AG04450 (cell line): ENCODE data around the gene NPAS1. TPM values are rescaled to one million over a fixed set of nuclear protein-coding genes. Genes with fewer than 3 reads are reported as not detected.

Source experiments
- polyA plus RNA-seq: library from polyadenylated mRNA; depleted of rRNA; stranded (reverse); fragments of >200 nt; gene quantifications from 2 replicates; pipeline ENCODE4 v1.2.3, GENCODE V29; 2011; rRNA removed

NPAS1 gene
- polyA plus RNA-seq, 1 experiment, result 0.30 TPM

Other genes starting within 250 kb of the NPAS1 start
- gene SLC1A5, start 231.2 kb upstream of the NPAS1 start, polyA plus RNA-seq, result 314 and 342 TPM in 2 replicates
- gene AP2S1, start 169.0 kb upstream of the NPAS1 start, polyA plus RNA-seq, result 148 and 162 TPM in 2 replicates
- gene ARHGAP35, start 158.8 kb upstream of the NPAS1 start, polyA plus RNA-seq, result 28.0 and 28.7 TPM in 2 replicates
- gene TMEM160, start 28.8 kb downstream of the NPAS1 start, polyA plus RNA-seq, result 5.3 and 9.3 TPM in 2 replicates
- 4.9 and 7.3 TPM in 2 replicates for gene ZC3H4, start 93.9 kb downstream of the NPAS1 start, polyA plus RNA-seq
- 142 and 165 TPM in 2 replicates for gene SAE1, start 111.0 kb downstream of the NPAS1 start, polyA plus RNA-seq
- gene BBC3, start 211.4 kb downstream of the NPAS1 start, polyA plus RNA-seq, result 3.6 and 4.4 TPM in 2 replicates
- gene CCDC9, start 236.7 kb downstream of the NPAS1 start, polyA plus RNA-seq, result 5.0 and 6.6 TPM in 2 replicates